IMR-90 (cell line): ENCODE measurements around the gene STPG1.

Source experiments
- CEBPB ChIP-seq: IDR thresholded peaks from 2 replicates; pipeline ENCODE4 v1.6.1; 2012; ENCODE audit warnings: low read depth, low read length, improper control_type of control experiment
- MAFK ChIP-seq: IDR thresholded peaks from 2 replicates; pipeline ENCODE4 v1.6.1; 2012; ENCODE audit warnings: low read depth, low read length, improper control_type of control experiment
- MAZ ChIP-seq: IDR thresholded peaks from 2 replicates; pipeline ENCODE4 v1.6.1; 2012; ENCODE audit warnings: low read depth, mild to moderate bottlenecking, low read length, improper control_type of control experiment, moderate library complexity, borderline replicate concordance
- MXI1 ChIP-seq: IDR thresholded peaks from 2 replicates; pipeline ENCODE4 v1.6.1; 2012; ENCODE audit warnings: low read depth, mild to moderate bottlenecking, low read length, moderate library complexity, borderline replicate concordance
- POLR2A ChIP-seq: IDR thresholded peaks from 2 replicates; pipeline ENCODE4 v1.6.1; 2012; ENCODE audit warnings: mild to moderate bottlenecking, low read depth, low read length
- RAD21 ChIP-seq: IDR thresholded peaks from 2 replicates; pipeline ENCODE4 v1.6.1; 2012; ENCODE audit warnings: low read length, improper control_type of control experiment
- RCOR1 ChIP-seq: IDR thresholded peaks from 2 replicates; pipeline ENCODE4 v1.6.1; 2012; ENCODE audit warnings: mild to moderate bottlenecking, low read length, improper control_type of control experiment; ENCODE audit not compliant: insufficient replicate concordance
- RFX5 ChIP-seq: IDR thresholded peaks from 2 replicates; pipeline ENCODE4 v1.8.0; 2012; ENCODE audit warnings: low read depth, mild to moderate bottlenecking, low read length, moderate library complexity
- SMC3 ChIP-seq: fragments of 150-350 bp; IDR thresholded peaks from 2 replicates; pipeline ENCODE4 v1.6.1; 2016; ENCODE audit warnings: low read depth, mild to moderate bottlenecking, antibody characterized with exemption, low read length, moderate library complexity
- TF ChIP-seq, protein P1 (sequence below): conservative IDR thresholded peaks from 2 replicates; pipeline ENCODE4 v1.5.1; 2012; ENCODE audit warnings: mild to moderate bottlenecking, low read depth, low read length, improper control_type of control experiment
- TF ChIP-seq, protein P2 (sequence below): fragments of 150-350 bp; IDR thresholded peaks from 2 replicates; pipeline ENCODE4 v1.6.1; 2017; ENCODE audit warnings: mild to moderate bottlenecking, antibody characterized with exemption, low read length, low read depth

DNA sequence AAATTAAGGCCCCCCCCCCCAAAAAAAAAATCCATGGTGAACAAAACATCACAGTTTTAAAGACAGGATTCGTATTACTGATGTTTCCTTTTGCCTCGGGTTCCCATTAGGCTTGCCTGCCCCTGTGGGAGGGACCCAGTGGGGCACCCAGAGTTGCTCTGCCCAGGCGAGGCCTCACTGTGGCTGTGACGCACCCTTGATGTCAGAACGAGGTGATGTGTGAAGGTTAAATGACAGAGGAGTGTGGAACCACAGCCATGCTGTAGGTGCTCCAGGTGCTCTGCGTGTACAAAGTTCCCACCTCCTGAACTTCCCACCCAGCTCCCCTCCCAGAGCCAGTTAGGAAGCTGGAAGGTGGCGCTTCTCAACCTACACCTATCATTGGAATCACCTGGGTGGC, 56.5 kb downstream of the STPG1 start:
- TF ChIP-seq POLR2A (no peak), MAZ (no peak), MAFK (no peak), RAD21 (no peak), RCOR1 (no peak), SMC3 (no peak), MXI1 (no peak), RFX5 (no peak), CEBPB (no peak)
- TF ChIP-seq, protein P1, sequence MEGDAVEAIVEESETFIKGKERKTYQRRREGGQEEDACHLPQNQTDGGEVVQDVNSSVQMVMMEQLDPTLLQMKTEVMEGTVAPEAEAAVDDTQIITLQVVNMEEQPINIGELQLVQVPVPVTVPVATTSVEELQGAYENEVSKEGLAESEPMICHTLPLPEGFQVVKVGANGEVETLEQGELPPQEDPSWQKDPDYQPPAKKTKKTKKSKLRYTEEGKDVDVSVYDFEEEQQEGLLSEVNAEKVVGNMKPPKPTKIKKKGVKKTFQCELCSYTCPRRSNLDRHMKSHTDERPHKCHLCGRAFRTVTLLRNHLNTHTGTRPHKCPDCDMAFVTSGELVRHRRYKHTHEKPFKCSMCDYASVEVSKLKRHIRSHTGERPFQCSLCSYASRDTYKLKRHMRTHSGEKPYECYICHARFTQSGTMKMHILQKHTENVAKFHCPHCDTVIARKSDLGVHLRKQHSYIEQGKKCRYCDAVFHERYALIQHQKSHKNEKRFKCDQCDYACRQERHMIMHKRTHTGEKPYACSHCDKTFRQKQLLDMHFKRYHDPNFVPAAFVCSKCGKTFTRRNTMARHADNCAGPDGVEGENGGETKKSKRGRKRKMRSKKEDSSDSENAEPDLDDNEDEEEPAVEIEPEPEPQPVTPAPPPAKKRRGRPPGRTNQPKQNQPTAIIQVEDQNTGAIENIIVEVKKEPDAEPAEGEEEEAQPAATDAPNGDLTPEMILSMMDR: no peak
- TF ChIP-seq, protein P2, sequence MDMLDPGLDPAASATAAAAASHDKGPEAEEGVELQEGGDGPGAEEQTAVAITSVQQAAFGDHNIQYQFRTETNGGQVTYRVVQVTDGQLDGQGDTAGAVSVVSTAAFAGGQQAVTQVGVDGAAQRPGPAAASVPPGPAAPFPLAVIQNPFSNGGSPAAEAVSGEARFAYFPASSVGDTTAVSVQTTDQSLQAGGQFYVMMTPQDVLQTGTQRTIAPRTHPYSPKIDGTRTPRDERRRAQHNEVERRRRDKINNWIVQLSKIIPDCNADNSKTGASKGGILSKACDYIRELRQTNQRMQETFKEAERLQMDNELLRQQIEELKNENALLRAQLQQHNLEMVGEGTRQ: no peak
